ENCODE data around the gene RTKN. TPM values are rescaled to one million over a fixed set of nuclear protein-coding genes. Genes with fewer than 3 reads are reported as not detected.
A peak's percentile ranks its signal among the peaks of the same experiment; 100 is the strongest.

RTKN gene
- total and polyA plus RNA-seq, 2 of the 13 experiments (the other 11 are each of a cell fraction or from before 2014, with no cell fraction given): 159 to 166 TPM

DNA sequence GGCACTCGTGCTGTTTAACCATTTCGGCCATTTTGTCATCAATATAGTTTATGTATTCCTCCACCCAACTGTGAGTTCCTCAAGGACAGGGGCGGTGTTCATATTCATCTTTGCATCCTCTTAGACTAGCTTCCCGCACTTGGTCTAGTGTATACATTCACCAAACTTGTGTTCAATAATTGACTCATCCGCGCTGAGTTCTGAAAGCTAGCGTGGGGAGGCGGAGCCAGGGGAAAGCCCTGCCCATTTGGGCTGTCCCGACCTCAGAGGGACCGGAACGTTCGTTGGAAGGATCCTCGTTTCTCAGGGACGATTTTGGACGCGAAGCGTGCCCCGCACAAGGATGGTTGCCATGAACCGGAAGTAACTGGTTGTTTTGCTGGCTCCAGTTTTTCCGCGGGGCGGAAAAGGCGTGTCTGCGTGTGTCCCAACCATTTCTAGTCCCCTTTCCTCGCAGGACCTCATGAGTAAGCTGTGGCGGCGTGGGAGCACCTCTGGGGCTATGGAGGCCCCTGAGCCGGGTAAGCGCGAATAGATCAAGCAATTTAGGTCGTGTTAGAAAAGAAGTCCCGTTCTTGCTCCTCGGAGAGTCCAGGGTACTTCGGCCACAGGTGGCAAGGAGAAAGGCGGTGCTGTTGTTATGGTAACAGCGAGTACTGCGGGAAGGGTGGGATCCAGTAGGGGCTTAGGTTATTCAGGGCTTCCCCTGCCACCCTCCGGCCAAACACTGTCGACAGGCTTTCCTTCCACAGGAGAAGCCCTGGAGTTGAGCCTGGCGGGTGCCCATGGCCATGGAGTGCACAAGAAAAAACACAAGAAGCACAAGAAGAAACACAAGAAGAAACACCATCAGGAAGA is 13.1 kb upstream of the RTKN start, which contains the start of gene INO80B (continued):
- TF ChIP-seq, protein P1, sequence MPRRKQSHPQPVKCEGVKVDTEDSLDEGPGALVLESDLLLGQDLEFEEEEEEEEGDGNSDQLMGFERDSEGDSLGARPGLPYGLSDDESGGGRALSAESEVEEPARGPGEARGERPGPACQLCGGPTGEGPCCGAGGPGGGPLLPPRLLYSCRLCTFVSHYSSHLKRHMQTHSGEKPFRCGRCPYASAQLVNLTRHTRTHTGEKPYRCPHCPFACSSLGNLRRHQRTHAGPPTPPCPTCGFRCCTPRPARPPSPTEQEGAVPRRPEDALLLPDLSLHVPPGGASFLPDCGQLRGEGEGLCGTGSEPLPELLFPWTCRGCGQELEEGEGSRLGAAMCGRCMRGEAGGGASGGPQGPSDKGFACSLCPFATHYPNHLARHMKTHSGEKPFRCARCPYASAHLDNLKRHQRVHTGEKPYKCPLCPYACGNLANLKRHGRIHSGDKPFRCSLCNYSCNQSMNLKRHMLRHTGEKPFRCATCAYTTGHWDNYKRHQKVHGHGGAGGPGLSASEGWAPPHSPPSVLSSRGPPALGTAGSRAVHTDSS (CRISPR knock-in tag; conservative IDR thresholded peaks at IDR 0.05): no peak
- TF ChIP-seq NFE2L1 (CRISPR knock-in tag; IDR thresholded peaks at IDR 0.05; ENCODE audit: borderline replicate concordance) (0 out of 2 replicates have a peak, but pooled peaks have one; percentile 61), ZNF501 (CRISPR knock-in tag; IDR thresholded peaks at IDR 0.05) (peak; percentile 99), ZNF34 (CRISPR knock-in tag; IDR thresholded peaks at IDR 0.05; ENCODE audit: borderline replicate concordance) (peak; percentile 90; the same call in 1 of the 2 replicates), HMGA1 (CRISPR knock-in tag; conservative IDR thresholded peaks at IDR 0.05) (no peak), ZNF83 (CRISPR knock-in tag; IDR thresholded peaks at IDR 0.05; ENCODE audit: borderline replicate concordance) (peak; percentile 58; the same call in 1 of the 2 replicates), KDM5B (CRISPR knock-in tag; IDR thresholded peaks at IDR 0.05; ENCODE audit: borderline replicate concordance) (peak; percentile 90; the same call in 1 of the 2 replicates), TGIF2 (CRISPR knock-in tag; IDR thresholded peaks at IDR 0.05) (peak; percentile 97), TOPORS (CRISPR knock-in tag; IDR thresholded peaks at IDR 0.05) (peak; percentile 91), PAF1 (CRISPR knock-in tag; IDR thresholded peaks at IDR 0.05) (no peak), SP1 (IDR thresholded peaks at IDR 0.05) (no peak), SP1 (CRISPR knock-in tag; IDR thresholded peaks at IDR 0.05) (peak; percentile 99), ZBTB33 (CRISPR knock-in tag; IDR thresholded peaks at IDR 0.05) (peak; percentile 82), TAF1 (CRISPR knock-in tag; IDR thresholded peaks at IDR 0.05) (peak; percentile 64; the same call in 1 of the 2 replicates), ARNT2 (CRISPR knock-in tag; IDR thresholded peaks at IDR 0.05; ENCODE audit: low read depth) (peak; percentile 94), ZSCAN30 (CRISPR knock-in tag; IDR thresholded peaks at IDR 0.05) (0 out of 2 replicates have a peak, but pooled peaks have one; percentile 76), ATF7-NPFF (CRISPR knock-in tag; IDR thresholded peaks at IDR 0.05; ENCODE audit: low read depth) (peak; percentile 84), FOXA1 (IDR thresholded peaks at IDR 0.05) (no peak), FOXA1 (CRISPR knock-in tag; IDR thresholded peaks at IDR 0.05) (peak; percentile 57; the same call in 1 of the 2 replicates), ZNF451 (CRISPR knock-in tag; IDR thresholded peaks at IDR 0.05) (peak; percentile 88)
- TF ChIP-seq, protein P2, sequence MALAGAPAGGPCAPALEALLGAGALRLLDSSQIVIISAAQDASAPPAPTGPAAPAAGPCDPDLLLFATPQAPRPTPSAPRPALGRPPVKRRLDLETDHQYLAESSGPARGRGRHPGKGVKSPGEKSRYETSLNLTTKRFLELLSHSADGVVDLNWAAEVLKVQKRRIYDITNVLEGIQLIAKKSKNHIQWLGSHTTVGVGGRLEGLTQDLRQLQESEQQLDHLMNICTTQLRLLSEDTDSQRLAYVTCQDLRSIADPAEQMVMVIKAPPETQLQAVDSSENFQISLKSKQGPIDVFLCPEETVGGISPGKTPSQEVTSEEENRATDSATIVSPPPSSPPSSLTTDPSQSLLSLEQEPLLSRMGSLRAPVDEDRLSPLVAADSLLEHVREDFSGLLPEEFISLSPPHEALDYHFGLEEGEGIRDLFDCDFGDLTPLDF (CRISPR knock-in tag; IDR thresholded peaks at IDR 0.05): no peak
- TF ChIP-seq, protein P3, sequence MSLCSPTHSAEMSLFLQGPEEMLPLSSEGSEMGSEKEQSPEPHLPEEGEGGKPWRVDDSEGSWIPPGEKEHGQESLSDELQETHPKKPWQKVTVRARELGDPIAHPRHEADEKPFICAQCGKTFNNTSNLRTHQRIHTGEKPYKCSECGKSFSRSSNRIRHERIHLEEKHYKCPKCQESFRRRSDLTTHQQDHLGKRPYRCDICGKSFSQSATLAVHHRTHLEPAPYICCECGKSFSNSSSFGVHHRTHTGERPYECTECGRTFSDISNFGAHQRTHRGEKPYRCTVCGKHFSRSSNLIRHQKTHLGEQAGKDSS (CRISPR knock-in tag; IDR thresholded peaks at IDR 0.05; ENCODE audit: borderline replicate concordance, low read depth): peak; percentile 93
- TF ChIP-seq, protein P4, sequence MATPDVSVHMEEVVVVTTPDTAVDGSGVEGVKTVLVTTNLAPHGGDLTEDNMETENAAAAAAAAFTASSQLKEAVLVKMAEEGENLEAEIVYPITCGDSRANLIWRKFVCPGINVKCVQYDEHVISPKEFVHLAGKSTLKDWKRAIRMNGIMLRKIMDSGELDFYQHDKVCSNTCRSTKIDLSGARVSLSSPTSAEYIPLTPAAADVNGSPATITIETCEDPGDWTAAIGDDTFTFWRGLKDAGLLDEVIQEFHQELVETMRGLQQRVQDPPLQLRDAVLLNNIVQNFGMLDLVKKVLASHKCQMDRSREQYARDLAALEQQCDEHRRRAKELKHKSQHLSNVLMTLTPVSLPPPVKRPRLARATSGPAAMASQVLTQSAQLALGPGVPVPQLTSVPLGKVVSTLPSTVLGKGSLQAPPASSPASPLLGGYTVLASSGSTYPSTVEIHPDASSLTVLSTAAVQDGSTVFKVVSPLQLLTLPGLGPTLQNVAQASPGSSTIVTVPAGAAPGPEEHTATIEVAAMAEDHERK (CRISPR knock-in tag; IDR thresholded peaks at IDR 0.05; ENCODE audit: low read depth): peak; percentile 84
